Measurements from ENCODE around the gene ELP2.
"Not testable (repeated sequence)": the region's sequence is repeated elsewhere in the genome, so short reads cannot be mapped to it uniquely, and the experiment has no call there.

ELP2 gene

DNA sequence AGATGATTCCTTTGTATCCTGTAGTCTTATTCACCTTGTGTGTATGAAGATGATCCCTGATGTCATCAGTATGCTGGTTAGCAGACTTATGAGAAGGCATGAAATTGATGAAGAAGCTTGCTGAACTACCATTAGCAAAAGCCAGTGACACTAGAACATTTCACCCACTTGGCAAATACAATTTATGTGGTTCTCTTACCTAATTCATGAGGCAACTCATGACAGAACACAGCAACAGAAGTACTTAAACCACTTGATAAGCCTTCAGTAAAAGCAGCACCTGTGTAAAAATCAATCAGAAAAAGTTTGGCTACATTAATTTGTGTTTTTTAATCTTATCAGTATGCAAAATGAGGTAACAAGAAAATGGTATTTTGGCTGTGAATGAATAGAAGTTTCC lies 17.4 kb upstream of the ELP2 start:
- Histone ChIP-seq H3K4me3 (IDR thresholded peaks at IDR 0.05; ENCODE audit: insufficient read depth, low read depth, low read length) (no peak overlapping the region), H3K79me2 (ENCODE audit: insufficient read depth, low read depth) (no peaks in the 10 kb centered on the region), H3K36me3 (ENCODE audit: insufficient read depth) (peaks cover 7% of the 10 kb centered on the region; the same call in 1 of the 2 replicates), H3K4me1 (ENCODE audit: low read depth, poor library complexity, severe bottlenecking) (no peaks in the 10 kb centered on the region), H3K27me3 (ENCODE audit: insufficient read depth, low read depth) (no peaks in the 10 kb centered on the region), H3K27ac (no peak overlapping the region), H4K20me1 (ENCODE audit: insufficient read depth) (no peaks in the 10 kb centered on the region), H2AFZ (ENCODE audit: low read depth) (no peak overlapping the region), H3K4me2 (no peak overlapping the region), H3K9ac (no peak overlapping the region)
- TF ChIP-seq, protein P1, sequence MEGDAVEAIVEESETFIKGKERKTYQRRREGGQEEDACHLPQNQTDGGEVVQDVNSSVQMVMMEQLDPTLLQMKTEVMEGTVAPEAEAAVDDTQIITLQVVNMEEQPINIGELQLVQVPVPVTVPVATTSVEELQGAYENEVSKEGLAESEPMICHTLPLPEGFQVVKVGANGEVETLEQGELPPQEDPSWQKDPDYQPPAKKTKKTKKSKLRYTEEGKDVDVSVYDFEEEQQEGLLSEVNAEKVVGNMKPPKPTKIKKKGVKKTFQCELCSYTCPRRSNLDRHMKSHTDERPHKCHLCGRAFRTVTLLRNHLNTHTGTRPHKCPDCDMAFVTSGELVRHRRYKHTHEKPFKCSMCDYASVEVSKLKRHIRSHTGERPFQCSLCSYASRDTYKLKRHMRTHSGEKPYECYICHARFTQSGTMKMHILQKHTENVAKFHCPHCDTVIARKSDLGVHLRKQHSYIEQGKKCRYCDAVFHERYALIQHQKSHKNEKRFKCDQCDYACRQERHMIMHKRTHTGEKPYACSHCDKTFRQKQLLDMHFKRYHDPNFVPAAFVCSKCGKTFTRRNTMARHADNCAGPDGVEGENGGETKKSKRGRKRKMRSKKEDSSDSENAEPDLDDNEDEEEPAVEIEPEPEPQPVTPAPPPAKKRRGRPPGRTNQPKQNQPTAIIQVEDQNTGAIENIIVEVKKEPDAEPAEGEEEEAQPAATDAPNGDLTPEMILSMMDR (conservative IDR thresholded peaks at IDR 0.05; ENCODE audit: low read depth, low read length) = no peak

GRCh38 chr18:36114251-36114650 lies 15.4 kb upstream of the ELP2 start:
- Histone ChIP-seq H3K27me3 (ENCODE audit: insufficient read depth, low read depth) (no peaks in the 10 kb centered on the region), H2AFZ (ENCODE audit: low read depth) (no peak overlapping the region), H3K4me2 (no peak overlapping the region), H3K27ac (no peak overlapping the region), H3K4me3 (IDR thresholded peaks at IDR 0.05; ENCODE audit: insufficient read depth, low read depth, low read length) (no peak overlapping the region), H3K36me3 (ENCODE audit: insufficient read depth) (peaks cover 7% of the 10 kb centered on the region; the same call in 1 of the 2 replicates), H3K79me2 (ENCODE audit: insufficient read depth, low read depth) (no peaks in the 10 kb centered on the region), H4K20me1 (ENCODE audit: insufficient read depth) (no peaks in the 10 kb centered on the region), H3K4me1 (ENCODE audit: low read depth, poor library complexity, severe bottlenecking) (no peaks in the 10 kb centered on the region), H3K9ac (no peak overlapping the region)
- TF ChIP-seq, protein P1 (conservative IDR thresholded peaks at IDR 0.05; ENCODE audit: low read depth, low read length) = no peak

DNA sequence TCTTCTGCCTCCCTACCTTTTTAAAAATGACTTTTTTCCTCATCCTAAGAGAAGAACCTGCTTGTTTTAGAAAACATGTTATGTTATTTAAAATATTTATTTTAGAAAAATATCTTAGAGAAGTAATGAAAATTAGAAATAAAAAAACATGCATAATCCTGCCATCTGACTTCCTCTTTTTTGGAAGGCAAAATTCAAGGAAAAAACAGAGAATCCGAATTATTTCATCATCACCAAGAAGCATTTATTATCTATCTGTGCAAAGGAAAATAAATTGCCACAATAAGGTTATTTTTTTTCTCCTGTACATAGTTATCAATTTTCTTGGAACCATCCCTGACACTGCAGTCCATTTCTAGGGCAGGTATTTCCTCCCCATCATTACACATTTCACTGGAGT lies 15.0 kb upstream of the ELP2 start:
- Histone ChIP-seq H3K4me1 (ENCODE audit: low read depth, poor library complexity, severe bottlenecking) (no peaks in the 10 kb centered on the region), H4K20me1 (ENCODE audit: insufficient read depth) (no peaks in the 10 kb centered on the region), H3K4me3 (IDR thresholded peaks at IDR 0.05; ENCODE audit: insufficient read depth, low read depth, low read length) (no peak overlapping the region), H2AFZ (ENCODE audit: low read depth) (no peak overlapping the region), H3K4me2 (no peak overlapping the region), H3K27ac (no peak overlapping the region), H3K27me3 (ENCODE audit: insufficient read depth, low read depth) (no peaks in the 10 kb centered on the region), H3K36me3 (ENCODE audit: insufficient read depth) (peaks cover 7% of the 10 kb centered on the region; the same call in 1 of the 2 replicates), H3K79me2 (ENCODE audit: insufficient read depth, low read depth) (no peaks in the 10 kb centered on the region), H3K9ac (no peak overlapping the region)
- TF ChIP-seq, protein P1 (conservative IDR thresholded peaks at IDR 0.05; ENCODE audit: low read depth, low read length) = no peak

DNA sequence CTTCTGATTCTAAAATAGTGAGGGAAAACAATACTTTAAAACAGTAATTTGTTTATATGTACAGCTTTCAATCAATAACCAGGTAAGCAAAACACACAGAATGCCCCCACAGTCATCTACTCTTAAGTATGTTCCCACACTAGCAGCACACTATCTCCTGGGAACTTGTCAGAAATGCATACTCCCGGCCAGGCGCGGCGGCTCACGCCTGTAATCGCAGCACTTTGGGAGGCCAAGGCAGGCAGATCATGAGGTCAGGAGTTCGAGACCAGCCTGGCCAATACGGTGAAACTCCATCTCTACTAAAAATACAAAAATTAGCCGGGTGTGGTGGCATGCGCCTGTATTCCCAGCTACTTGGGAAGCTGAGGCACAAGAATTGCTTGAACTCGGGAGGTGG lies 12.9 kb upstream of the ELP2 start:
- not testable (repeated sequence) for H3K4me3 ChIP-seq (IDR thresholded peaks at IDR 0.05; ENCODE audit: insufficient read depth, low read depth, low read length); H2AFZ ChIP-seq (ENCODE audit: low read depth); H3K9ac ChIP-seq; H3K4me2 ChIP-seq; H3K36me3 ChIP-seq (ENCODE audit: insufficient read depth); H3K79me2 ChIP-seq (ENCODE audit: insufficient read depth, low read depth); H3K27me3 ChIP-seq (ENCODE audit: insufficient read depth, low read depth); H4K20me1 ChIP-seq (ENCODE audit: insufficient read depth); H3K27ac ChIP-seq; H3K4me1 ChIP-seq (ENCODE audit: low read depth, poor library complexity, severe bottlenecking)

DNA sequence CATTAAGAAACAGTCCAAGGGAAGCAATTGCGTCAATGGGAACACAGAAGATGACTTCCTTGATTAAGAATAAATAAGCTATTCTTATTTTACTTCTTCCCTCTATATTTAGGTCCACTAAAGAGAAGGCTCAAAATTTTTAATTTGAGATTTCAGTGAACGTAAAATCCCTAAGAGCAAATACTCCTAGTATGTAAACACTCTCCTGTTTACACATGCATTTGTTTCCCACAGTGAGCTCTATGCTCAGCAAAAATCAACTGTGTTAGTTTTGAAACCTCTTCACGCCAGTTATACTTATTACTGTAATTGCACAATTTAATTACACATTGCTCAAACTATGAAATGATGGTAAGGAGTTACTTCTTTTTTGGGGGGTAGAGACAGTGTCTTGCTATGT lies 9.4 kb upstream of the ELP2 start:
- no peak overlapping the region for H3K4me2 ChIP-seq
- no peaks in the 10 kb centered on the region for H3K79me2 ChIP-seq (ENCODE audit: insufficient read depth, low read depth)
- H2AFZ ChIP-seq (ENCODE audit: low read depth) = no peak overlapping the region
- no peak overlapping the region for H3K27ac ChIP-seq
- peaks cover 5% of the 10 kb centered on the region; the same call in 1 of the 2 replicates for H3K36me3 ChIP-seq (ENCODE audit: insufficient read depth)
- TF ChIP-seq, protein P1 (conservative IDR thresholded peaks at IDR 0.05; ENCODE audit: low read depth, low read length) = no peak
- no peak overlapping the region for H3K9ac ChIP-seq
- H3K27me3 ChIP-seq (ENCODE audit: insufficient read depth, low read depth) = no peaks in the 10 kb centered on the region
- H3K4me3 ChIP-seq (IDR thresholded peaks at IDR 0.05; ENCODE audit: insufficient read depth, low read depth, low read length) = no peak overlapping the region
- no peaks in the 10 kb centered on the region for H4K20me1 ChIP-seq (ENCODE audit: insufficient read depth)
- no peaks in the 10 kb centered on the region for H3K4me1 ChIP-seq (ENCODE audit: low read depth, poor library complexity, severe bottlenecking)

Measured in KMS-11 (cell line).